Activated naive CD8-positive, alpha-beta T cell treated with anti-CD3 and anti-CD28 coated beads, Interleukin-2, amount 50 U/mL, for 24 hours (primary cell): ENCODE results near the gene SETDB1.

Experiments used
- ATAC-seq: fragments of 150-1000 bp; cut with Tn5 transposase; one replicate; pipeline ENCODE4 v1.10.0; 2021
- DNase-seq: peaks from one replicate; pipeline ENCODE4 v3.0.0; 2021
- H3K27ac Mint-ChIP-seq: one replicate; pipeline ENCODE4 v1.8.0; 2021; ENCODE audit warnings: mild to moderate bottlenecking, mixed read lengths
- H3K27me3 Mint-ChIP-seq: one replicate; pipeline ENCODE4 v1.8.0; 2021; ENCODE audit warnings: mixed read lengths
- H3K36me3 Mint-ChIP-seq: one replicate; pipeline ENCODE4 v1.8.0; 2021; ENCODE audit warnings: low read depth, mixed read lengths
- H3K4me1 Mint-ChIP-seq: one replicate; pipeline ENCODE4 v1.8.0; 2021; ENCODE audit warnings: mixed read lengths
- H3K4me3 Mint-ChIP-seq: one replicate; pipeline ENCODE4 v1.8.0; 2021; ENCODE audit warnings: mild to moderate bottlenecking, moderate library complexity, mixed read lengths
- H3K9me3 Mint-ChIP-seq: one replicate; pipeline ENCODE4 v1.8.0; 2021; ENCODE audit warnings: mixed read lengths

The SETDB1 gene

DNA sequence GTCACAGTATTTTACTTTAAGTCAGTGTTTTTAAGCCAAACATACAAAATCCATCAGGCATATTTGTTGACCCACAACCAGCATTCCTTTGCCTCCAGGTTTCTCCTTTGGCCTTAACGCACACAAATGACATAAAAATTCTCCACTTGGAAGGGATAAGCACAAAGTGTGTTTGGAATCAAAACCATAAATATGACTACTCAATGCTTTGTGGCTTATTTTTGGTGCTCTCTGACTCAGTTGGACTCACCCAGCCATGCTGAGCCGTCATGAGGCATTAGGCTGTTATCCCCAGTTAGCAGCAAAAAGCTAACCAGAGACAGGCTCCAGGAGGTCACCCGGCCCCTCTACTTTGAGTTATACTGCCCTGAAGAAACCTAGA is 83.0 kb downstream of the SETDB1 start:
- no peak for ATAC-seq
- no peaks in the 10 kb centered on the region for H3K27me3 Mint-ChIP-seq
- no peaks in the 10 kb centered on the region for H3K9me3 Mint-ChIP-seq
- peaks cover 72% of the 10 kb centered on the region for H3K4me1 Mint-ChIP-seq
- DNase-seq, result no peak
- peak overlapping the region; percentile 97 for H3K27ac Mint-ChIP-seq
- no peaks in the 10 kb centered on the region for H3K36me3 Mint-ChIP-seq
- H3K4me3 Mint-ChIP-seq, result peak overlapping the region; percentile 99

DNA sequence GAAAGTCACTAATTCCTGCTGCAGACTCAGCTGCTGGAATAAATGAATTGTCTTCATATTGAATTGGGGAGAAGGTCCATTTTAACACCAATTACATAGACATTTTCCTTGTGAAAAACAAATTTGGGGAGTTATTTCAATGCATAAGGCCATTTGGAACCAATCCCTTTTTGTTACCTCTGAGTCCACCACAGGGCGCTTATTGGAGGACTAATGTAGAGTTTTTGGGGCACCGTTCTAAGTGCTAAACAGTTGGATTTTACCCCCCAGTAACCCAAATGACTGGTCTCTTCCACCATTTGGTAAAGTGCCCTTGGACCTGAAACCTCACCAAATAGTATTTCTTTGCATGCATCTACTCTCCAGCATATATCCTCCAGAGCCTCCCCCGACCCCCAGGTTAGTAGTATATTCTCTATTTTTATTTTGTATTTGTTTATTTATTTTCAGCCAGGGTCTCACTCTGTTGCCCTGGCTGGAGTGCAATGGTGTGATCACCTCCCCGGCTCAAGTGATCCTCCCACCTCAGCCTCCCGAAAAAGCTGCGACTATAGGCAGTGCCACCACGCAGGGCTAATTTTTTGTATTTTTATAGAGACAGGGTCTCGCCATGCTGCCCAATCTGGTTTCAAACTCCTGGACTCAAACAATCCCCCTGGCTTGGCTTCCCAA is 83.6 kb downstream of the SETDB1 start:
- DNase-seq, result no peak
- Mint-ChIP-seq H3K27ac (peak overlapping the region; percentile 97), H3K4me3 (peak overlapping the region; percentile 99), H3K4me1 (peaks cover 67% of the 10 kb centered on the region), H3K27me3 (no peaks in the 10 kb centered on the region), H3K36me3 (no peaks in the 10 kb centered on the region), H3K9me3 (no peaks in the 10 kb centered on the region)
- no peak for ATAC-seq

DNA sequence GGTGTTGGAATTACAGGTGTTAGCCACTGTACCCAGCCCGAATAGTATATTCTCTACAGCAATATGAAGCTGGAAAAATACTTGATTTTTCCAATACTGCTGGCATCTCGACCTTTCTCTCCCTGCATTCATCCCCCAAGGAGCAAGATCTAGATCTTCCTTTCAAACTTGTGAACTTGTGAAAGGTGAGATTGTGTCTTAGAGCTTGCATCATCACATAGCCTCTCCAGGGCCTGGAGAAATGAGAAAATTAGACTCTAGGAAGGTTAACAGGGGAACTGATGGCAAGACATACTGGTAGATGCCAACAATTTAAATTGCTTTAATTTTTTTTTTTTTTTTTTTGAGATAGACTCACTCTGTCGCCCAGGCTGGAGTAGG is 84.2 kb downstream of the SETDB1 start:
- DNase-seq (no peak), ATAC-seq (no peak)
- Mint-ChIP-seq H3K9me3 (no peaks in the 10 kb centered on the region), H3K36me3 (no peaks in the 10 kb centered on the region), H3K27ac (no peak overlapping the region), H3K4me1 (peaks cover 64% of the 10 kb centered on the region), H3K27me3 (no peaks in the 10 kb centered on the region), H3K4me3 (peak overlapping the region; percentile 14)

DNA sequence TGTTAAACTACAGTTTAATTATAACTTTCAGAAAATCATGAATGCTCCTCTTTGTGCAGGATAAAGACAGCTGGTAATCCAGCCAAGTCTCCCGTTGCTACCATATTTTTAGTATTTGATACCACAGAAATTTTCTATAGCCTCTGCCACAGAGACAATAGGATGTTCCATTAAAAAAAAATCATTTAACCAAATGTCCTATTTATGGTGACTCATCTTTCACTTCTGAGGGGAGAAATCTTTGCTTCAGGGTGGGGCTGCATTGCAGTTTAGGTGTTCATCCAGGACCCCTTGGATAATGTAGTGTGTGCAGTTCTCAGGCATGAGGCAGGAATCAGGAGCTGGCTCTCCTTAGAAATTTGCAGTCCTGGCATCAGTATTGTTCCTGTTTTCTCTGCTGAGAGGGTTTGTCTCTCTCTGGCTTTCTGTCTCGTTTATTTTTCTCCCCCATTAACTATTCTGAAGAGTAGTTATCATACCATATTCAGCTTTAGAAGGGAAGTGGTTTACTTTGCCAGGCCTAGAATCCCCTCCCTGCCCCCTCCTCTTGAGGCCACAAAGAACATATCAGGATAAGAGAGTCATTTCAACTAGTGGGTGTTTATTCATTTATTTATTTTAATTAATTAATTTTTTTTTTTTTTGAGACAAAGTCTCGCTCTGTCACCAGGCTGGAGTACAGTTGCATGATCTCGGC is 85.1 kb downstream of the SETDB1 start:
- no peaks in the 10 kb centered on the region for H3K27me3 Mint-ChIP-seq
- DNase-seq (no peak), ATAC-seq (no peak)
- H3K27ac Mint-ChIP-seq, result peak overlapping the region; percentile 20
- H3K4me1 Mint-ChIP-seq, result peaks cover 54% of the 10 kb centered on the region
- no peaks in the 10 kb centered on the region for H3K36me3 Mint-ChIP-seq
- H3K9me3 Mint-ChIP-seq, result no peaks in the 10 kb centered on the region
- H3K4me3 Mint-ChIP-seq, result no peak overlapping the region

DNA sequence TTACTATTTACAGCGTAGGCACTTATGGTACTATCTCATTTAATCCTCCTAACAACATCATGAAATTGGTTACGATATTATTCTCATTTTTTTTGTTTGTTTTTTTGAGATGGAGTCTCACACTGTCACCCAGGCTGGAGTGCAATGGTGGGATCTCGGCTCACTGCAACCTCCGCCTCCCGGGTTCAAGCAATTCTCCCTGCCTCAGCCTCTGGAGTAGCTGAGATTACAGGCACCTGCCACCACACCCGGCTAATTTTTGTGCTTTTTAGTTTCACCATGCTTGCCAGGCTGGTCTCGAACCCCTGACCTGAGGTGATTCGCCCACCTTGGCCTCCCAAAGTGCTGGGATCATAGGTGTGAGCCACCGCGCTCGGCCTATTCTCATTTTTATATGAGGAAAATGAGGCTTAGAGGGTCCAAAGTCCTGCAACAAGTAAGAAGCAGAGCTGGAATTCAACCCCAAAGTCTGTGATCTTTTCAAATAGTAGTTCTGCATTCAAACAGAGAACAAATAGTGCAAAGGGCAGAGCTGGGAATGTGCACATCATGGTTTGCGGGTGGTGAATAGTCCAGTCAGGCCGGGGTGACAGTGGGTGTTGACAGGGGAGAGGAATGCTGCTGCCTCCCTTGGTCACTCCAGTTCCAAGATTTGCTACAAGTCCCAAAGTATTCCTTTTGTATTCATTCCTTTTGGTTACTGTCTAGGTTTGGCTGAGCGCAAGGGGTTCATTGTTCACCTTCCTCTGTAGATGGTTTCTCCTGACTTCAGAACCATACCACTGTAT is 86.7 kb downstream of the SETDB1 start:
- Mint-ChIP-seq H3K9me3 (no peaks in the 10 kb centered on the region), H3K4me3 (no peak overlapping the region), H3K27me3 (no peaks in the 10 kb centered on the region), H3K36me3 (no peaks in the 10 kb centered on the region), H3K27ac (no peak overlapping the region), H3K4me1 (peaks cover 38% of the 10 kb centered on the region)
- DNase-seq, result no peak
- no peak for ATAC-seq

DNA sequence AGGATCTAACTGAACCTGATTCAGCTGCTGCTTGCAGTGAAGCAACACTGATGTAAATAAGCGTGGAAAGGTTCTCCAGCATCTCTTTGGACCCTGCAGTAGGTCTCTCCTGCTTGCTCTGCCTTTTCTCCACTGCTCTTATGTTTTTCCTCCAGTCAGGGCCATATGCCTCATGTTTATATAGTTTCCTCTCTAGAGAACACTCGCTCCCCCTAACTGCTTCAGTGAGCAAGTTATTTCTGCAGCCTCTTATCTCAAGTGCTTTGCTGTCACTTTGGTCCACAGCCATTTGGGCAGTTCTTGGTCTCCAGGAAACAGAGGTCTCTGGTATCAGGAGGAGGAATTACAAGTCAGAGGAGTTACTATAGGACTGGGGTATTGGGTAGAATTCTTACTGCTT is 87.4 kb downstream of the SETDB1 start:
- no peak for ATAC-seq
- no peak overlapping the region for H3K4me3 Mint-ChIP-seq
- no peak overlapping the region for H3K27ac Mint-ChIP-seq
- peaks cover 34% of the 10 kb centered on the region for H3K4me1 Mint-ChIP-seq
- no peaks in the 10 kb centered on the region for H3K9me3 Mint-ChIP-seq
- no peak for DNase-seq
- H3K27me3 Mint-ChIP-seq, result no peaks in the 10 kb centered on the region
- H3K36me3 Mint-ChIP-seq, result peaks cover 5% of the 10 kb centered on the region
